Measurements from ENCODE around the gene CELSR3.

- TF ChIP-seq CTCF (conservative IDR thresholded peaks at IDR 0.05; ENCODE audit: low read depth, low read length) (no peak), EZH2 (IDR thresholded peaks at IDR 0.05; ENCODE audit: low read length, unreplicated experiment) (no peak)
Measured at GRCh38 chr3:48639944-48640606, 22.6 kb downstream of the CELSR3 start.

All from PC-3 (cell line).